ENCODE measurements around the gene CELSR1. TPM values are rescaled to one million over a fixed set of nuclear protein-coding genes. Genes with fewer than 3 reads are reported as not detected.

The CELSR1 gene
- total RNA-seq, 3 donors from 2014 or later (not counting 1 experiment from before 2014, with no cell fraction given) = 0.89 to 3.9 (median 1.9) TPM

DNA sequence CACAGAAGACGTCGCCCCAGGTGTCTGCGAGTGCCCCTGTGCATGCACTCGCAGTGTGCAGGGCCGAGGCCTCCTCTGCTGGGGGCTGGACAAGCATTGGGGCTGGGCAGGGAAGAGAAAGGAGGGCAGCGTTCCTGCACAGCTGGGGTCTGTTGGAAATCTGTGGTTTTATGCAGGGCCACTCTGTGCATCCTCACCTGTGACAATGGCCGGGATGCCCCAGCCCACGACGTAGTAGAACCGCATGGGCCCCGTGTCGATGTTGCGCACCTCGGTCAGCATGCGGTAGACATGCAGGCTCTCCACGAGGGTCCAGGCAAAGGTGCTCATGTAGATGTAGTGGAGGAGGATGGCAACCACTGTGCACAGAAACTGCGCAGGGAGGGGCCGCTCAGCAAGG lies 164.7 kb downstream of the CELSR1 start:
- Histone ChIP-seq H3K27me3 (ENCODE audit: control insufficient read depth, insufficient read depth, low read length) (no peaks in the 10 kb centered on the region), H3K4me1 (ENCODE audit: control insufficient read depth, insufficient read depth, low read length) (peaks cover 77% of the 10 kb centered on the region), H3K9me3 (ENCODE audit: control insufficient read depth, insufficient read depth, low read length) (peaks cover 22% of the 10 kb centered on the region), H3K36me3 (ENCODE audit: control insufficient read depth, insufficient read depth, low read length) (no peaks in the 10 kb centered on the region), H3K27ac (ENCODE audit: low read length) (peak overlapping the region; percentile 59), H3K4me3 (ENCODE audit: low read length) (no peak overlapping the region)
- ATAC-seq = no peak
- peaks cover 0 to 11% of the 10 kb centered on the region in 2 donors for H3K27me3 Mint-ChIP-seq (ENCODE audit: low read depth in 2 of 2)
- TF ChIP-seq, protein P1, sequence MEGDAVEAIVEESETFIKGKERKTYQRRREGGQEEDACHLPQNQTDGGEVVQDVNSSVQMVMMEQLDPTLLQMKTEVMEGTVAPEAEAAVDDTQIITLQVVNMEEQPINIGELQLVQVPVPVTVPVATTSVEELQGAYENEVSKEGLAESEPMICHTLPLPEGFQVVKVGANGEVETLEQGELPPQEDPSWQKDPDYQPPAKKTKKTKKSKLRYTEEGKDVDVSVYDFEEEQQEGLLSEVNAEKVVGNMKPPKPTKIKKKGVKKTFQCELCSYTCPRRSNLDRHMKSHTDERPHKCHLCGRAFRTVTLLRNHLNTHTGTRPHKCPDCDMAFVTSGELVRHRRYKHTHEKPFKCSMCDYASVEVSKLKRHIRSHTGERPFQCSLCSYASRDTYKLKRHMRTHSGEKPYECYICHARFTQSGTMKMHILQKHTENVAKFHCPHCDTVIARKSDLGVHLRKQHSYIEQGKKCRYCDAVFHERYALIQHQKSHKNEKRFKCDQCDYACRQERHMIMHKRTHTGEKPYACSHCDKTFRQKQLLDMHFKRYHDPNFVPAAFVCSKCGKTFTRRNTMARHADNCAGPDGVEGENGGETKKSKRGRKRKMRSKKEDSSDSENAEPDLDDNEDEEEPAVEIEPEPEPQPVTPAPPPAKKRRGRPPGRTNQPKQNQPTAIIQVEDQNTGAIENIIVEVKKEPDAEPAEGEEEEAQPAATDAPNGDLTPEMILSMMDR (IDR thresholded peaks at IDR 0.05) = no peak
- H3K36me3 Mint-ChIP-seq = no peaks in the 10 kb centered on the region
- 90% methylated on average over 18 of the region's 18 CpGs for WGBS (ENCODE audit: insufficient coverage)
- intact Hi-C loops (cut with micrococcal nuclease) = no loop called here
- peaks cover 7 to 9% of the 10 kb centered on the region in 2 donors for H3K9me3 Mint-ChIP-seq
- DNase-seq = no peak
- H3K4me1 Mint-ChIP-seq = peaks cover 54 to 84% of the 10 kb centered on the region in 2 donors
- H3K27ac Mint-ChIP-seq = peak overlapping the region; percentile 80 to 90
- peak overlapping the region; percentile 72 for H3K4me3 Mint-ChIP-seq

DNA sequence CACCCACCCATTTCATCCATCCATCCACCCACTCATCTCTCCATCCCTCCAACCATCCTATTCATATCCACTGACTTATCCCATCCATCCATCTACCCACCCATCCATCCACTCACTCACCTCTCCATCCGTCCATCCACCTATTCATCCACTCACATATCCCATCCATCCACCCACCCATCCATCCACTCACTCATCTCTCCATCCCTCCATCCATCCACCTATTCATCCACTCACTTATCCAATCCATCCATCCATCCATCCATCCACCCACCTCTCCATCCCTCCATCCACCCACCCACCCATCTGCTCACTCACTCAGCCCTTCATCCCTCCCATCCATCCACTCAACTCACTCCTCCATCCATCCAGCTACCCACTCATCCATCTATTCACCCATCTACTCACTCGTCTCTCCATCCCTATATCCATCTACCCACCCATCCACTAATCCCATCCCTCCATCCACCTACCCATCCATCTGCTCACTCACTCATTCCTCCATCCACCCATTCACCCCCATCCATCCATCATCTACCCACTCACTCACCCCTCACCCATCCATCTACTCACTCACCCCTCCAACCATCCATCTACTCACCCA lies 165.7 kb downstream of the CELSR1 start:
- Mint-ChIP-seq H3K36me3 (no peaks in the 10 kb centered on the region), H3K27ac (peak overlapping the region; percentile 90 to 92), H3K4me3 (peak overlapping the region; percentile 66), H3K27me3 (ENCODE audit: low read depth in 2 of 2) (peaks cover 0 to 9% of the 10 kb centered on the region in 2 donors), H3K9me3 (peaks cover 7 to 9% of the 10 kb centered on the region in 2 donors), H3K4me1 (peaks cover 56 to 83% of the 10 kb centered on the region in 2 donors)
- H3K9me3 ChIP-seq (ENCODE audit: control insufficient read depth, insufficient read depth, low read length) = peaks cover 19% of the 10 kb centered on the region
- TF ChIP-seq, protein P1 (IDR thresholded peaks at IDR 0.05) = no peak
- no peak overlapping the region for H3K4me3 ChIP-seq (ENCODE audit: low read length)
- WGBS (ENCODE audit: insufficient coverage) = 91% methylated on average over 2 of the region's 2 CpGs
- peaks cover 87% of the 10 kb centered on the region for H3K4me1 ChIP-seq (ENCODE audit: control insufficient read depth, insufficient read depth, low read length)
- no peaks in the 10 kb centered on the region for H3K36me3 ChIP-seq (ENCODE audit: control insufficient read depth, insufficient read depth, low read length)
- intact Hi-C loops (cut with micrococcal nuclease) = loop anchor here (2.0 kb wide), 2 partner anchors 33 to 61 kb away; no protein-coding TSS in a partner anchor
- DNase-seq = no peak
- ATAC-seq = no peak
- no peaks in the 10 kb centered on the region for H3K27me3 ChIP-seq (ENCODE audit: control insufficient read depth, insufficient read depth, low read length)
- peak overlapping the region; percentile 86 for H3K27ac ChIP-seq (ENCODE audit: low read length)

DNA sequence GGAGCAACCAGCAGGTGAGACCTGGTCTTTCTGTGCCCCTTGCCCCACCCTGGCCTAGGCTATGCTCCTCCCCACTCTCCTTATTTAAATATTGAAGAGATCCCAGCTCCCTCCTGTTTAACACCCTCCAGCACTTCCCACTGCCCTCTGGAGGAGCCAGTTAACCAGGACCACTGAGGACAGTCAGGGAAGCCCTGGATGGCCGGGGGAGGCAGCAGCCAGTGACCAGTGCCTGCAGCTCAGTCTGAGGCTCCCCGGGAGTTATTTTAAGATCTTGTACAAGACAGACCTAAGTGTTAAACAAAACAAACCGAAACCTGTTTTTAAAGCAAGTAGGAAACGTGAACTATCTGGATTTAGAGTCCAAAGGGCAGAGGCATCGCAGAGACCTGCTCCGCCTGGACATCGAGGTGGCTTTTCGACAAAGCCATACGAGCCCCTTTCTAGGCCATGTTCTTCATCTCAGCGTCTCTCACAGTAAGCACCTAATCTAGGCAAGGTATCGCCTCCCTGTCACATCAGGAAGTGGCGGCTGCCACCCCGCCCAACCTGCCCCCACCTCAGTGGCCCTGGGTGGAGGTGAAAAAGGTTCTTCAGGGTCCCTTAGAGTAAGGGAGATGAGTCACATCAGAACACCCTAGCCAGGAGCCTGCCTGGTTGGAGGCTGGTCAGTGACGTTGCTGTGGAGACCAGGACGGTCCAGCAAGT lies 166.7 kb downstream of the CELSR1 start:
- TF ChIP-seq, protein P1 (IDR thresholded peaks at IDR 0.05) = no peak
- ATAC-seq (peak; percentile 70 to 76 (median 75)), DNase-seq (peak; percentile 73 to 74)
- H3K27ac Mint-ChIP-seq = peak overlapping the region; percentile 90 to 92
- H3K27me3 Mint-ChIP-seq (ENCODE audit: low read depth in 2 of 2) = peaks cover 0 to 5% of the 10 kb centered on the region in 2 donors
- WGBS (ENCODE audit: insufficient coverage) = 34% methylated on average over 15 of the region's 15 CpGs
- H3K4me1 ChIP-seq (ENCODE audit: control insufficient read depth, insufficient read depth, low read length) = peaks cover 93% of the 10 kb centered on the region
- no peaks in the 10 kb centered on the region for H3K36me3 ChIP-seq (ENCODE audit: control insufficient read depth, insufficient read depth, low read length)
- H3K4me3 ChIP-seq (ENCODE audit: low read length) = peak overlapping the region; percentile 21
- peaks cover 56 to 78% of the 10 kb centered on the region in 2 donors for H3K4me1 Mint-ChIP-seq
- peak overlapping the region; percentile 86 for H3K27ac ChIP-seq (ENCODE audit: low read length)
- no peaks in the 10 kb centered on the region for H3K36me3 Mint-ChIP-seq
- peaks cover 11% of the 10 kb centered on the region for H3K9me3 ChIP-seq (ENCODE audit: control insufficient read depth, insufficient read depth, low read length)
- H3K9me3 Mint-ChIP-seq = peaks cover 4 to 5% of the 10 kb centered on the region in 2 donors
- H3K27me3 ChIP-seq (ENCODE audit: control insufficient read depth, insufficient read depth, low read length) = no peaks in the 10 kb centered on the region
- H3K4me3 Mint-ChIP-seq = peak overlapping the region; percentile 66
- intact Hi-C loops (cut with micrococcal nuclease) = loop anchor here (2.0 kb wide), 2 partner anchors 34 to 62 kb away; no protein-coding TSS in a partner anchor

All from natural killer cell (primary cell).